Sigmoid colon (tissue), 7 donors: Measurements from ENCODE around the gene IGSF9B. TPM values are rescaled to one million over a fixed set of nuclear protein-coding genes. Genes with fewer than 3 reads are reported as not detected.
A peak's percentile ranks its signal among the peaks of the same experiment; 100 is the strongest.

Experiments used
- DNase-seq: peaks from one replicate; pipeline ENCODE4 v3.0.0-alpha.2; 2019
- H3K27ac ChIP-seq, 4 donors: fragments of 200-600 bp; sonication (generic); one replicate each; pipeline ENCODE4 v1.5.1; 2016 to 2019; ENCODE audit warnings: mild to moderate bottlenecking in 1 of 4
- H3K27me3 ChIP-seq, 3 donors: fragments of 200-600 bp; sonication (generic); one replicate each; pipeline ENCODE4 v1.5.1; 2019; ENCODE audit warnings: mild to moderate bottlenecking in 1 of 3
- H3K36me3 ChIP-seq, 4 donors: fragments of 200-600 bp; sonication (generic); one replicate each; pipeline ENCODE4 v1.5.1; 2016 to 2019
- H3K4me1 ChIP-seq, 4 donors: fragments of 200-600 bp; sonication (generic); one replicate each; pipeline ENCODE4 v1.5.1; 2017 to 2019
- H3K4me3 ChIP-seq, 4 donors: fragments of 200-600 bp; sonication (generic); one replicate each; pipeline ENCODE4 v1.5.1; 2017 to 2019; ENCODE audit warnings: mild to moderate bottlenecking in 2 of 4, moderate library complexity in 1 of 4
- H3K9me3 ChIP-seq, 4 donors: fragments of 200-600 bp in 3 of 4; sonication (generic) in 3 of 4; one replicate each; pipeline versions ENCODE4 v1.5.1 to v1.6.1; 2013 to 2019
- CTCF ChIP-seq, 4 experiments: fragments of 450-650 bp in 3 of 4; fragments of 200-600 bp in 1 of 4; IDR thresholded peaks; one replicate each; pipeline ENCODE4 v1.5.1; 2016 to 2019; ENCODE audit warnings: antibody characterized with exemption in 4 of 4, mild to moderate bottlenecking in 3 of 4, moderate library complexity in 2 of 4
- EP300 ChIP-seq, 4 donors: sonication (generic); formaldehyde crosslinking; IDR thresholded peaks; one replicate each; pipeline ENCODE4 v1.6.1; 2017; ENCODE audit warnings: antibody characterized with exemption in 4 of 4
- POLR2A ChIP-seq, 2 donors: fragments of 450-650 bp; IDR thresholded peaks; one replicate each; pipeline ENCODE4 v1.6.1; 2016; ENCODE audit warnings: antibody characterized with exemption in 2 of 2, mild to moderate bottlenecking in 2 of 2, moderate library complexity in 2 of 2
- POLR2AphosphoS5 ChIP-seq, 4 donors: sonication (generic); formaldehyde crosslinking; IDR thresholded peaks; one replicate each; pipeline ENCODE4 v1.6.1; 2017; ENCODE audit warnings: antibody characterized with exemption in 4 of 4
- WGBS, 2 donors: extraction: QIAGEN DNeasy Blood & Tissue Kit; methylation state at CpG; one replicate each; pipeline ENCODE4 v1.1.7; 2013; 5-methylcytosine and 5-hydroxymethylcytosine counted together
- intact Hi-C: fragments of 100-400 bp; cut with DNase I; formaldehyde crosslinking; loops from one replicate; pipeline ENCODE4 v1.15.1; 2023
- polyA plus RNA-seq, 3 donors: library from polyadenylated mRNA; stranded (reverse); fragments of 200-250 nt; gene quantifications; one replicate each; pipeline ENCODE4 v1.2.3, GENCODE V29; 2013
- total RNA-seq, 4 donors: library from RNA; depleted of rRNA; stranded (reverse); fragments of >200 nt; gene quantifications; one replicate each; pipeline ENCODE4 v1.1.0, GENCODE V29; 2016
- donor health status: healthy with polysubstance abuse.
- donor health status: Bipolar disorder and iron deficiency.
- donor health status: healthy.

IGSF9B gene
- total and polyA plus RNA-seq, 7 donors = under 0.01 to 53.7 (median 14.8) TPM; not detected in 1

DNA sequence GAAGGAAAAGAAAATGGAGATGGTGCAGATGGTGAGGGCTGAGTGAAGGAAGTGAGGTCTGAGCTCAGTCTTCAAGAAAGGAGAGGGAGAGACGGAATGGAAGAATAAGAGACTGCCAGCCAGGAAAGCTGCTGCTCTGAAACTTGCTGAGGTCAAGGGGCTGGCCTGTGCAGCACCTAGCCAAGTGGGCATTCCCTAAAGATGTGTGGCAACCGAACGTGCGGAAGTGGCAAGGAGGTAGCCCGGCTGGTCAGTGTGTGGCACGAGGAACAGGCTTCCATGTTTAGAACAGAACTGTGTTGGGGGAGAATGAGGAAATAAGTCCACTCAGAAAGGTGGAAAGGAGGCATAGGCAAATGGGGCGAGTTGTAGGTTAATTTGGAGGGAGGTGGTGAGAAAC is 7.6 kb upstream of the IGSF9B start:
- Histone ChIP-seq H3K4me1 (peaks cover 0 to 35% (median 31%) of the 10 kb centered on the region in 4 donors), H3K4me3 (no peak overlapping the region), H3K9me3 (no peaks in the 10 kb centered on the region), H3K36me3 (no peaks in the 10 kb centered on the region), H3K27ac (peak overlapping the region in 3 of 4 donors; percentile 62 to 78 (median 72)), H3K27me3 (no peaks in the 10 kb centered on the region)
- 86 to 90% methylated on average over 7 of the region's 7 CpGs for WGBS, 2 donors
- no peak for DNase-seq
- intact Hi-C loops = no loop called here
- TF ChIP-seq POLR2A (IDR thresholded peaks at IDR 0.05) = no peak
- no peak for TF ChIP-seq CTCF (IDR thresholded peaks at IDR 0.05)
- TF ChIP-seq EP300 (IDR thresholded peaks at IDR 0.05) = no peak
- TF ChIP-seq POLR2AphosphoS5 (IDR thresholded peaks at IDR 0.05) = no peak

GRCh38 chr11:133961890-133962289 is 5.1 kb upstream of the IGSF9B start:
- TF ChIP-seq POLR2AphosphoS5 (IDR thresholded peaks at IDR 0.05) (no peak), POLR2A (IDR thresholded peaks at IDR 0.05) (no peak)
- no peak for DNase-seq
- H3K4me1 ChIP-seq = peaks cover 0 to 41% (median 35%) of the 10 kb centered on the region in 4 donors
- no peaks in the 10 kb centered on the region for H3K36me3 ChIP-seq
- H3K27ac ChIP-seq = no peak overlapping the region
- intact Hi-C loops = no loop called here
- H3K27me3 ChIP-seq = no peaks in the 10 kb centered on the region
- 85 to 90% methylated on average over 8 of the region's 8 CpGs for WGBS, 2 donors
- H3K4me3 ChIP-seq = no peak overlapping the region
- H3K9me3 ChIP-seq = no peaks in the 10 kb centered on the region

GRCh38 chr11:133957900-133958299 is 1.1 kb upstream of the IGSF9B start:
- no peak for DNase-seq
- no peaks in the 10 kb centered on the region for H3K9me3 ChIP-seq

GRCh38 chr11:133955945-133956421 is 785 bp downstream of the IGSF9B start:
- H3K27me3 ChIP-seq = no peaks in the 10 kb centered on the region
- peaks cover 0 to 66% (median 54%) of the 10 kb centered on the region in 4 donors for H3K4me1 ChIP-seq
- no peaks in the 10 kb centered on the region for H3K36me3 ChIP-seq
- no peaks in the 10 kb centered on the region for H3K9me3 ChIP-seq
- no peak for DNase-seq
- H3K4me3 ChIP-seq = peak overlapping the region; percentile 55 to 80 (median 74)
- 0 to 1% methylated on average over 58 of the region's 58 CpGs for WGBS, 2 donors
- TF ChIP-seq POLR2AphosphoS5 (IDR thresholded peaks at IDR 0.05) (no peak), EP300 (IDR thresholded peaks at IDR 0.05) (no peak), POLR2A (IDR thresholded peaks at IDR 0.05) (no peak), CTCF (IDR thresholded peaks at IDR 0.05) (no peak)
- intact Hi-C loops = loop anchor here (2.0 to 5.0 kb wide), 3 partner anchors 79 to 166 kb away; no protein-coding TSS in a partner anchor
- H3K27ac ChIP-seq = peak overlapping the region; percentile 93 to 98 (median 95)

More at GRCh38 chr11:133957900-133958299, 1.1 kb upstream of the IGSF9B start:
- TF ChIP-seq EP300 (IDR thresholded peaks at IDR 0.05) = no peak
- TF ChIP-seq POLR2A (IDR thresholded peaks at IDR 0.05) = no peak
- no peak for TF ChIP-seq CTCF (IDR thresholded peaks at IDR 0.05)
- no peak for TF ChIP-seq POLR2AphosphoS5 (IDR thresholded peaks at IDR 0.05)
- no peaks in the 10 kb centered on the region for H3K36me3 ChIP-seq
- H3K4me1 ChIP-seq = peaks cover 0 to 46% (median 34%) of the 10 kb centered on the region in 4 donors
- H3K27me3 ChIP-seq = no peaks in the 10 kb centered on the region
- WGBS, 2 donors = 32 to 55% methylated on average over 7 of the region's 7 CpGs
- H3K27ac ChIP-seq = peak overlapping the region; percentile 93 to 98 (median 95)
- intact Hi-C loops = loop anchor here (2.0 to 5.0 kb wide), 2 partner anchors 83 to 164 kb away; no protein-coding TSS in a partner anchor
- H3K4me3 ChIP-seq = peak overlapping the region in 3 of 4 donors; percentile 72 to 80 (median 75)

DNA sequence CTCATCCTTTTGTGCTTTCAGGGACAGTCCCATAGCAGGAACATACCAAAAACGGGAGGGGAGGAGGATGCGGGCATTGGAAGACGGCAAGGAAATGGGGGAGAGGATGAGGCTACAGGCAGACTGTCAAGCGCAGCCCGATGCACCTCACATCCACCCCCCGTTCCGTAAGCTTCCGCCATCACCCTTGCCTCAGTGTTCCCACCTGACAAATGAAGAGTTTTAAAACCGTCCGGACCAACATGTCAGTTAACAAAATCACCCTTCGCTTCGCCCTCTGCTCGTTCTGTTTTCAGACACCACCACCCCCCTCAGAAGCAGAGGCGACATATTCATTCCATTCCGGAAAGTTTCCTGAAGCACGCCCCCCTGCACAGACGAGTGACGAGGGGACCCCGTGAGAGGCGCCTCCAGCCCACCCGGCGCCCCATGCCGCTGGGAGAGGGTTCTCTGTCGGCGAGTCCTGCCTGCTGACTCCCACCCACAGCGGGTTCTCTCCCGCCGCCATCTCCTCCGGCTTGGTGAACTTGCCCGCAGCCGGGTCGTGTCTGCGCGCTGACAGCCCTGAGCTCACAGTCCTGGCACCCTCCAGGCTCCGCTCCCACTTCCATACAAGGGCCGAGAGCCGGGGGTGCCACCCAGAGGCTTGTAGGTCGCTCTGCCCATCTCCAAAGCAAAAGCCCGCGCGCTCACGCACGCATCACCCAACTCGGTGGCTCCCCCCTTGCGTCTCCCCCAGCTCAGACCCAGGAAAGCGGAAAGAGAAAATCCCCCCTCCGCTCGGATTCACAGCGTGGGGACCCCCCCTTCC is 1.5 kb downstream of the IGSF9B start:
- Histone ChIP-seq H3K27me3 (no peaks in the 10 kb centered on the region), H3K27ac (peak overlapping the region; percentile 93 to 98 (median 95)), H3K36me3 (no peaks in the 10 kb centered on the region), H3K4me1 (peaks cover 0 to 73% (median 60%) of the 10 kb centered on the region in 4 donors), H3K9me3 (no peaks in the 10 kb centered on the region), H3K4me3 (peak overlapping the region; percentile 55 to 80 (median 74))
- peak; percentile 95 to 97 (median 96) for TF ChIP-seq POLR2AphosphoS5 (IDR thresholded peaks at IDR 0.05)
- peak; percentile 88 to 91 for TF ChIP-seq POLR2A (IDR thresholded peaks at IDR 0.05)
- no peak for TF ChIP-seq EP300 (IDR thresholded peaks at IDR 0.05)
- intact Hi-C loops = loop anchor here (2.0 to 5.0 kb wide), 2 partner anchors 80 to 167 kb away; no protein-coding TSS in a partner anchor
- 4 to 8% methylated on average over 49 of the region's 49 CpGs for WGBS, 2 donors
- peak; percentile 96 for DNase-seq
